Measurements from ENCODE around the gene IRX5.

Gene IRX5

GRCh38 chr16:54930005-54930868, at the start of gene IRX5:
TSS of gene IRX5 (plus strand) at chr16:54930865. CDS start at chr16:54931199, 334 bp downstream.
- H3K27me3 ChIP-seq (ENCODE audit: control insufficient read depth in 1 of 2, insufficient read depth in 2 of 2, low read length in 2 of 2), result peaks cover 73 to 85% of the 10 kb centered on the region in 2 donors
- H3K9ac ChIP-seq (ENCODE audit: low read length), result no peak within 1 kb of the TSS
- H3K4me1 ChIP-seq (ENCODE audit: insufficient read depth, low read length), result peaks cover 14% of the 10 kb centered on the region
- no peak within 1 kb of the TSS for H3K27ac ChIP-seq (ENCODE audit: low read depth, low read length)
- H3K9me3 ChIP-seq (ENCODE audit: low read length), result peaks cover 4% of the 10 kb centered on the region
- no peaks in the 10 kb centered on the region for H3K36me3 ChIP-seq (ENCODE audit: insufficient read depth, low read length)
- peak within 1 kb of the TSS; percentile 51 to 60 for H3K4me3 ChIP-seq (ENCODE audit: low read depth in 1 of 2, low read length in 2 of 2)

DNA sequence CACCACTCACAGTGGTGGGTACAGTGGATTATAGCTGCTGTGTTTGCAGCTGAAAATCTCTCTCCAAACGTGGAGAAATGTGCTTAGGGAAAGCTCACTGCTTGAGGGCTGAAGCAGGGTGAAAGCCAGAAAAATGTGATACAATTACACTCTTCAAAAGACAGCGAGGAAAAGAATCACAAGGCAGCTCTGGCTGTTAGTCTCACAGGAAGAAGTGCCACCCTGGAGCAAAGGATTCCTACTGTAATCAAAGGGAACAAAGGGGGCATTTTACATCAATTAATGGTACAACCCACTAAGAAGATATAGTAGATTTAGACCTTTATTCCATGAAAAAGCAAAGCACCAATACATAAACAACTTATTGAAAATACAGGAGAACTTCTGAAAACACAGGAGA, 48.1 kb upstream of the IRX5 start:
- Histone ChIP-seq H3K27ac (ENCODE audit: low read depth, low read length) (no peak overlapping the region), H3K9ac (ENCODE audit: low read length) (no peak overlapping the region)

DNA sequence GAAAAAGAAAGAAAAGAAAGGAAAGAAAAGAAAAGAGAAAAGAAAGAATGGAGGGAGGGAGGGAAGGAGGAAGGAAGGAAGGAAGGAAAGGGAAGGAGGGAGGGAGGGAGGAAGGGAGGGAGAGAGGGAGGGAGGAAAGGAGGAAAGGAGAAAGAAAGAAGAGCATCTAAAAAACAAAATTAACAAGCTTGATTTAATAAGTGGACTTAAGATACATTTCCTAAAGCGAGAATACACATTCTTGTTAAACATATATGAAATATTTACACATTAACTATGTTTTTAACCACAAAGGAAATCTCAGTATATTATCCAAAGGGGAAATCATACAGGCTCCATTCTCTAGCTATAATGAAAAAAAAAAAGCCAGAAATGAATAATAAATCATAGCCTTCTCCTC, 47.3 kb upstream of the IRX5 start:
- Histone ChIP-seq H3K4me1 (ENCODE audit: insufficient read depth, low read length) (no peaks in the 10 kb centered on the region), H3K27me3 (ENCODE audit: control insufficient read depth in 1 of 2, insufficient read depth in 2 of 2, low read length in 2 of 2) (no peaks in the 10 kb centered on the region), H3K4me3 (ENCODE audit: low read depth in 1 of 2, low read length in 2 of 2) (no peak overlapping the region), H3K9ac (ENCODE audit: low read length) (no peak overlapping the region), H3K27ac (ENCODE audit: low read depth, low read length) (no peak overlapping the region), H3K36me3 (ENCODE audit: insufficient read depth, low read length) (no peaks in the 10 kb centered on the region), H3K9me3 (ENCODE audit: low read length) (no peaks in the 10 kb centered on the region)

More for the DNA sequence above, 48.1 kb upstream of the IRX5 start:
- Histone ChIP-seq H3K27me3 (ENCODE audit: control insufficient read depth in 1 of 2, insufficient read depth in 2 of 2, low read length in 2 of 2) (no peaks in the 10 kb centered on the region), H3K4me3 (ENCODE audit: low read depth in 1 of 2, low read length in 2 of 2) (no peak overlapping the region), H3K9me3 (ENCODE audit: low read length) (no peaks in the 10 kb centered on the region), H3K36me3 (ENCODE audit: insufficient read depth, low read length) (no peaks in the 10 kb centered on the region), H3K4me1 (ENCODE audit: insufficient read depth, low read length) (no peaks in the 10 kb centered on the region)

DNA sequence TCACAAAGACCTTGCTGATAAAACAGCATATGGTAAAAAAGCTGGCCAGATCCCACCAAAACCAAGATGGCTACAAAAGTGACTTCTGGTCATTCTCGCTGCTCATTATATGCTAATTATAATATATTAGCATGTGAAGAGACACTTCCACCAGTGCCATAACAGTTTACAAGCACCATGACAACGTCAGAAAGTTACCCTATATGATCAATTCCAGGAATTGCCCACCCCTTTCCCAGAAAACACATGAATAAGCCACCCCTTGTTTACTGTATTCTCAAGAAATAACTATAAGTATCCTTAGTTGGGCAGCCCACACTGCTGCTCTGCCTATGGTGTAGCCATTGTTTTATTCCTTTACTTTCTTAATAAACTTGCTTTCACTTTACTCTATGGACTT, 44.6 kb upstream of the IRX5 start:
- Histone ChIP-seq H3K9me3 (ENCODE audit: low read length) (no peaks in the 10 kb centered on the region), H3K9ac (ENCODE audit: low read length) (no peak overlapping the region), H3K4me3 (ENCODE audit: low read depth in 1 of 2, low read length in 2 of 2) (no peak overlapping the region), H3K36me3 (ENCODE audit: insufficient read depth, low read length) (no peaks in the 10 kb centered on the region), H3K4me1 (ENCODE audit: insufficient read depth, low read length) (no peaks in the 10 kb centered on the region), H3K27ac (ENCODE audit: low read depth, low read length) (no peak overlapping the region), H3K27me3 (ENCODE audit: control insufficient read depth in 1 of 2, insufficient read depth in 2 of 2, low read length in 2 of 2) (no peaks in the 10 kb centered on the region)

DNA sequence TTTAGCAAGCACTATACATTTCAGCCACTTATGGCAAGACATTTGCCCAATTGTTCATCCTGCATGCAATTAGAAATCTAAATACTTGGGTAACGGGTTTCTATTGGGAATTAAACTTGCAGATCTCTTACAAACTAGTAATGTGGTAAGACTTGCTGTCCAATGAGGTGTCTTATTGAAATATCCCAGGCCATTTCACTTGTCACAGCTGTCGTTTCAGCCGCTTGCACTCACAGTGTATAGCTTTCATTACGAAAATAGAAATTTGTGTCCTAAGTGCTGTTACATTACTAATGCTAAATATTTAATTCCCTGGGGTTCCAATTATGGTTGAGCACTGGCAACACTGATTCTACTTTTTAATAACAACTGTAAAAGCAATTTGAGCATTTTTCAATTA, 40.3 kb upstream of the IRX5 start:
- no peak overlapping the region for H3K9ac ChIP-seq (ENCODE audit: low read length)
- no peaks in the 10 kb centered on the region for H3K4me1 ChIP-seq (ENCODE audit: insufficient read depth, low read length)
- no peak overlapping the region for H3K27ac ChIP-seq (ENCODE audit: low read depth, low read length)
- no peaks in the 10 kb centered on the region for H3K27me3 ChIP-seq (ENCODE audit: control insufficient read depth in 1 of 2, insufficient read depth in 2 of 2, low read length in 2 of 2)
- H3K4me3 ChIP-seq (ENCODE audit: low read depth in 1 of 2, low read length in 2 of 2), result no peak overlapping the region
- no peaks in the 10 kb centered on the region for H3K9me3 ChIP-seq (ENCODE audit: low read length)
- H3K36me3 ChIP-seq (ENCODE audit: insufficient read depth, low read length), result no peaks in the 10 kb centered on the region

DNA sequence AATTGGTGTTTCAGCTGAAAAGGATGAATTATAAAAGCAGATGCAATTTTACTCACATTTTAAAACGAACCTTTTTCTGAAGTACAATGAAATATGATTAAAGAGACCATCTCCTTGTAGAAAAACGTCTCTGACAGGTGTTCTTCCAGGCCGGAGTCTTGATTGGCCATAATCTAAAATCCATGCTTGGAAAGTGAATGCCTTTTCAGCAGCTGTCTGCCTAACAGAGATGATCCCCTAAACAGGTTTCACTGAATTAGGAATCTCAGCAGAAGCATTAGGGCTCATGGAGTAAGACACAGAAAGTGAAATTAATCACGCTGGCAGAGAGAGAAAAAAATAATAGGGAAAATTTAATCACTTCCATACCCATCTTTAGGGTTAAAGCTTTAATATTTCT, 39.3 kb upstream of the IRX5 start:
- H3K4me1 ChIP-seq (ENCODE audit: insufficient read depth, low read length), result no peaks in the 10 kb centered on the region
- H3K27me3 ChIP-seq (ENCODE audit: control insufficient read depth in 1 of 2, insufficient read depth in 2 of 2, low read length in 2 of 2), result no peaks in the 10 kb centered on the region
- no peak overlapping the region for H3K27ac ChIP-seq (ENCODE audit: low read depth, low read length)
- H3K9me3 ChIP-seq (ENCODE audit: low read length), result no peaks in the 10 kb centered on the region
- H3K36me3 ChIP-seq (ENCODE audit: insufficient read depth, low read length), result no peaks in the 10 kb centered on the region
- no peak overlapping the region for H3K9ac ChIP-seq (ENCODE audit: low read length)
- H3K4me3 ChIP-seq (ENCODE audit: low read depth in 1 of 2, low read length in 2 of 2), result no peak overlapping the region

GRCh38 chr16:54892981-54893380, 37.7 kb upstream of the IRX5 start:
- no peak overlapping the region for H3K4me3 ChIP-seq (ENCODE audit: low read depth in 1 of 2, low read length in 2 of 2)
- H3K27me3 ChIP-seq (ENCODE audit: control insufficient read depth in 1 of 2, insufficient read depth in 2 of 2, low read length in 2 of 2), result no peaks in the 10 kb centered on the region
- no peak overlapping the region for H3K27ac ChIP-seq (ENCODE audit: low read depth, low read length)
- no peaks in the 10 kb centered on the region for H3K9me3 ChIP-seq (ENCODE audit: low read length)
- H3K36me3 ChIP-seq (ENCODE audit: insufficient read depth, low read length), result no peaks in the 10 kb centered on the region
- H3K4me1 ChIP-seq (ENCODE audit: insufficient read depth, low read length), result no peaks in the 10 kb centered on the region
- no peak overlapping the region for H3K9ac ChIP-seq (ENCODE audit: low read length)

GRCh38 chr16:54897930-54898329, 32.7 kb upstream of the IRX5 start:
- H3K9me3 ChIP-seq (ENCODE audit: low read length), result peaks cover 3% of the 10 kb centered on the region
- H3K4me1 ChIP-seq (ENCODE audit: insufficient read depth, low read length), result no peaks in the 10 kb centered on the region
- H3K36me3 ChIP-seq (ENCODE audit: insufficient read depth, low read length), result no peaks in the 10 kb centered on the region
- no peaks in the 10 kb centered on the region for H3K27me3 ChIP-seq (ENCODE audit: control insufficient read depth in 1 of 2, insufficient read depth in 2 of 2, low read length in 2 of 2)
- H3K9ac ChIP-seq (ENCODE audit: low read length), result no peak overlapping the region
- H3K27ac ChIP-seq (ENCODE audit: low read depth, low read length), result no peak overlapping the region
- H3K4me3 ChIP-seq (ENCODE audit: low read depth in 1 of 2, low read length in 2 of 2), result no peak overlapping the region

DNA sequence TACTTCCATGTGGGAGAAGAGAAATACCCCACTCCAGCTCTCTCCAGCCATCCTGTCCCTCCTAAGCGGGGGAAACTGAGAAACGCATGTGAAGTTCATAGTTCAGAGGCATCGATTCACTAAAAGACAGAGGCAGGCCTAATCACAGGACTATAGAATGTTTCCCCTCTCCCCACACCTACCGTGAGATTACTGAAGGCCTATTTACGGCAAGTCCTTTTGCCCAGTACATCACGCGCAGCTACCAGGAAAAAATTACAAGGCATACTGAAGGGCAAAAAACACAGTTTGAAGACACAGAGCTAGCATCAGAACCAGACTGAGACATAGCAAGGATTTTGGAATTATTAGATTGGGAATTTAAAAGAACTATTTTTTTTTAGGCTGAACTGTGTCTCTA, 29.1 kb upstream of the IRX5 start:
- Histone ChIP-seq H3K4me1 (ENCODE audit: insufficient read depth, low read length) (no peaks in the 10 kb centered on the region), H3K4me3 (ENCODE audit: low read depth in 1 of 2, low read length in 2 of 2) (no peak overlapping the region), H3K36me3 (ENCODE audit: insufficient read depth, low read length) (no peaks in the 10 kb centered on the region), H3K9me3 (ENCODE audit: low read length) (peaks cover 3% of the 10 kb centered on the region), H3K27me3 (ENCODE audit: control insufficient read depth in 1 of 2, insufficient read depth in 2 of 2, low read length in 2 of 2) (no peaks in the 10 kb centered on the region), H3K27ac (ENCODE audit: low read depth, low read length) (no peak overlapping the region), H3K9ac (ENCODE audit: low read length) (no peak overlapping the region)

DNA sequence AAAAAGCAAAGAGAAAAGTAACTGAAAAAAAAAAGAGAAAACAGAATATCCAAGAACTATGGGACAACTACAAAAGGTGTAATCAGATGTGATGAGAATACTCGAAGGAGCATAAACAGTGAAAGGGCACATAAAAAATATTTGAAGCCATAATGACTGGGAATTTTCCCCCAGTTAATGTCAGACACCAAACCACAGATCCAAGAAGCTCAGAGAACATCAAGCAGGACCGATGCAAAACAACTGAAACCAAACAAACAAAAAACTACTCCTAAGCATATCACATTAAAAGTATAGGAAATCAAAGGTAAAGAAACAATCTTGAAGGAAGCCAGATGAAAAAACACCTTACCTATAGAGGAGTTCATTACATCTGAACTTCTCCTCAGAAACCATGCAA, 27.6 kb upstream of the IRX5 start:
- Histone ChIP-seq H3K27ac (ENCODE audit: low read depth, low read length) (no peak overlapping the region), H3K27me3 (ENCODE audit: control insufficient read depth in 1 of 2, insufficient read depth in 2 of 2, low read length in 2 of 2) (no peaks in the 10 kb centered on the region), H3K4me1 (ENCODE audit: insufficient read depth, low read length) (no peaks in the 10 kb centered on the region), H3K9ac (ENCODE audit: low read length) (no peak overlapping the region), H3K4me3 (ENCODE audit: low read depth in 1 of 2, low read length in 2 of 2) (no peak overlapping the region), H3K9me3 (ENCODE audit: low read length) (peaks cover 3% of the 10 kb centered on the region), H3K36me3 (ENCODE audit: insufficient read depth, low read length) (no peaks in the 10 kb centered on the region)

GRCh38 chr16:54911079-54911478, 19.6 kb upstream of the IRX5 start:
- Histone ChIP-seq H3K9me3 (ENCODE audit: low read length) (no peaks in the 10 kb centered on the region), H3K36me3 (ENCODE audit: insufficient read depth, low read length) (no peaks in the 10 kb centered on the region), H3K27ac (ENCODE audit: low read depth, low read length) (no peak overlapping the region), H3K27me3 (ENCODE audit: control insufficient read depth in 1 of 2, insufficient read depth in 2 of 2, low read length in 2 of 2) (no peaks in the 10 kb centered on the region), H3K4me3 (ENCODE audit: low read depth in 1 of 2, low read length in 2 of 2) (no peak overlapping the region), H3K4me1 (ENCODE audit: insufficient read depth, low read length) (no peaks in the 10 kb centered on the region), H3K9ac (ENCODE audit: low read length) (no peak overlapping the region)

GRCh38 chr16:54912720-54913119, 17.9 kb upstream of the IRX5 start:
- Histone ChIP-seq H3K9ac (ENCODE audit: low read length) (no peak overlapping the region), H3K4me3 (ENCODE audit: low read depth in 1 of 2, low read length in 2 of 2) (no peak overlapping the region)

More at GRCh38 chr16:54912720-54913119, 17.9 kb upstream of the IRX5 start:
- Histone ChIP-seq H3K27me3 (ENCODE audit: control insufficient read depth in 1 of 2, insufficient read depth in 2 of 2, low read length in 2 of 2) (no peaks in the 10 kb centered on the region), H3K36me3 (ENCODE audit: insufficient read depth, low read length) (no peaks in the 10 kb centered on the region), H3K27ac (ENCODE audit: low read depth, low read length) (no peak overlapping the region), H3K4me1 (ENCODE audit: insufficient read depth, low read length) (no peaks in the 10 kb centered on the region), H3K9me3 (ENCODE audit: low read length) (no peaks in the 10 kb centered on the region)

Data from muscle layer of colon (tissue), 2 donors.